ENCODE measurements around the gene CYTH1. TPM values are rescaled to one million over a fixed set of nuclear protein-coding genes. Genes with fewer than 3 reads are reported as not detected.
A peak's percentile ranks its signal among the peaks of the same experiment; 100 is the strongest.

The CYTH1 gene
- total RNA-seq, 4 donors from 2014 or later: 42.1 to 86.7 (median 67.5) TPM

DNA sequence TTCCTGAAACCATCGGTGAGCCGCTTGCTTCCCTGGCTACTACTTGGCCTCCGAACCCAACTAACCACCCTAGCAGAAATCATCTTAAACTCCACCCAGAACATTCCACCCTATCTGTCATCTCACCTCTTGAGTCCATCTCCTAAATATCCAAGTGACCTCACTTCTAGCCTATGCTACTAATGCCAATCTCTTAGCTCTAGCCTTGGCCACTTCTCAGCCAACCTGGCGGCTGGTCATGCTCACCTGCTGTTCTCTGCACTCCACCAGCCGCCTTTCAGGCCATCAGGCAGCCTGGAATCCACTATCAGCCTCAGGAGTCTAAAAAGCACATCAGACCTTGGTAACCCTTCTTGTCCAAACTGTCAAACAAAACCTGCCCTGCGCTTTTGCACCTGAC, 11.9 kb upstream of the CYTH1 start:
- WGBS, 2 donors: 86 to 89% methylated on average over 6 of the region's 6 CpGs
- peaks cover 25 to 44% (median 41%) of the 10 kb centered on the region in 3 donors for H3K4me1 ChIP-seq
- intact Hi-C loops (cut with DNase I): no loop called here

DNA sequence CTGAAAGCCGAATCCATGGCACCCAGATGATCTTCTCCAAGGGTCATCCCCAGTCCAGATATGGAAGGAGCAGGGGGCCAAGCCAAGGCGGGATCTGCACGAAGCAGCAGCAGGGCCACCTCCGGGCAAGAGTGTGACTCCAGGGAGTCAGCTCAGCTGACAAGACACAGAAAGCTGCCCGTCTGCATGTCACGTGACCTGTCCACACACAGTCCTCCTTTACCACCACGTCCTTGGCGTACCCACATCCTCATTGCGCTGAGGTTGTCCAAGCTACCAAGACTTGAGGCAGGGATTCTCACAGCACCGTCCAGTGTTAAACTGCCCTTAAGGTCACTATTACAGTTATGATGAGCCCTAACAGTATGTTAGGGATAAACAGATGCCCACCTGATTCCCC, 11.3 kb upstream of the CYTH1 start:
- Histone ChIP-seq H3K27me3 (no peaks in the 10 kb centered on the region), H3K9me3 (no peaks in the 10 kb centered on the region), H3K27ac (peak overlapping the region in 2 of 4 donors; percentile 13 to 83), H3K4me3 (no peak overlapping the region), H3K4me1 (peaks cover 28 to 50% (median 40%) of the 10 kb centered on the region in 3 donors), H3K36me3 (peaks cover 21 to 56% (median 25%) of the 10 kb centered on the region in 3 donors)
- intact Hi-C loops (cut with DNase I): no loop called here
- WGBS, 2 donors: 80 to 90% methylated on average over 9 to 10 of the region's 10 CpGs
- DNase-seq: no peak
- TF ChIP-seq POLR2A (IDR thresholded peaks at IDR 0.05): no peak
- TF ChIP-seq, protein P1, sequence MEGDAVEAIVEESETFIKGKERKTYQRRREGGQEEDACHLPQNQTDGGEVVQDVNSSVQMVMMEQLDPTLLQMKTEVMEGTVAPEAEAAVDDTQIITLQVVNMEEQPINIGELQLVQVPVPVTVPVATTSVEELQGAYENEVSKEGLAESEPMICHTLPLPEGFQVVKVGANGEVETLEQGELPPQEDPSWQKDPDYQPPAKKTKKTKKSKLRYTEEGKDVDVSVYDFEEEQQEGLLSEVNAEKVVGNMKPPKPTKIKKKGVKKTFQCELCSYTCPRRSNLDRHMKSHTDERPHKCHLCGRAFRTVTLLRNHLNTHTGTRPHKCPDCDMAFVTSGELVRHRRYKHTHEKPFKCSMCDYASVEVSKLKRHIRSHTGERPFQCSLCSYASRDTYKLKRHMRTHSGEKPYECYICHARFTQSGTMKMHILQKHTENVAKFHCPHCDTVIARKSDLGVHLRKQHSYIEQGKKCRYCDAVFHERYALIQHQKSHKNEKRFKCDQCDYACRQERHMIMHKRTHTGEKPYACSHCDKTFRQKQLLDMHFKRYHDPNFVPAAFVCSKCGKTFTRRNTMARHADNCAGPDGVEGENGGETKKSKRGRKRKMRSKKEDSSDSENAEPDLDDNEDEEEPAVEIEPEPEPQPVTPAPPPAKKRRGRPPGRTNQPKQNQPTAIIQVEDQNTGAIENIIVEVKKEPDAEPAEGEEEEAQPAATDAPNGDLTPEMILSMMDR (IDR thresholded peaks at IDR 0.05): no peak

More for the DNA sequence above, 11.9 kb upstream of the CYTH1 start:
- Histone ChIP-seq H3K9me3 (no peaks in the 10 kb centered on the region), H3K27me3 (no peaks in the 10 kb centered on the region), H3K4me3 (no peak overlapping the region), H3K27ac (peak overlapping the region in 1 of 4 donors; percentile 13), H3K36me3 (peaks cover 25 to 62% (median 30%) of the 10 kb centered on the region in 3 donors)
- no peak for DNase-seq
- TF ChIP-seq, protein P1 (IDR thresholded peaks at IDR 0.05): no peak
- TF ChIP-seq POLR2A (IDR thresholded peaks at IDR 0.05): no peak

DNA sequence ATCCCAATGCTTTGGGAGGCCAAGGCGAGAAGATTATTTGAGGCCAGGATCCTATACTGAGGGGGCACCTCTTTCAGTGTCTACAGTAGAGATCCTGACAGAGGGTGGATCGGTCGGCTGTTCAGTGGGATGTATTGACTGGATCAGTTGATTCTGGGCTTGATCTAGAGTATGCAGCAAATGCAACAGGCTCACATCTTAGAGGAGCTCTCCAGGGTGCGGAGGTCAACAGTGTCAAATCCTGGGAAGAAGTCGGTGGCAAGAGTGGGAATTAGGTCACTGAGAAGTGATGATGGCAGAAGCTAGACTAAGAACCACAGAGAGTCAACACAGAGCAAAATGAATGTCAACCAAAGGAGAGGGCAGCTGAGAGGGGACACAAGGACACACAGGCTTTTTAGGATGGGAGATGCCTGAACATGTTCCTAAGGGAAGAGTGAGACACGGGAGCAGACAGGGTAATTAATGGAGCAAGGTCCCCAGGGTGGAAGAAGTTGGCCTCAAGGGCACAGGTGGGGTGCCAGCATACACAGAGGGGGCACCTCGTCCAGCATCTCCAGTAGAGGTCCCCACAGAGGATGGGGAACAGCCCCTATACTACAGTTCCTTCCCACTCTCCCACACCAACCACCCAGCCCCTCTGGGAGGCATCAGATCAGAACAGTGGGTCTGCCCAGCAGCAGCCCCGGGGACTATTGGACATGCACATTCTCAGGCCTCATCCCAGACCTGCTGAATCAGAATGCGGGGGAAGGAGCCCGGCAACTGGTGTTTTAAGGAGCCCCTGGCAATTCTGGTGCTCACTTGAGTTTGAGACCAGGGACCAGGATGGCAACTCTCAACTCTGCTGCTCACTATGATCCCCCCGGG, 10.0 kb upstream of the CYTH1 start:
- no peak for DNase-seq
- intact Hi-C loops (cut with DNase I): no loop called here
- Histone ChIP-seq H3K27me3 (no peaks in the 10 kb centered on the region), H3K27ac (peak overlapping the region; percentile 81 to 86 (median 84)), H3K4me3 (no peak overlapping the region), H3K4me1 (peaks cover 28 to 63% (median 40%) of the 10 kb centered on the region in 3 donors), H3K9me3 (no peaks in the 10 kb centered on the region), H3K36me3 (peaks cover 10 to 43% (median 14%) of the 10 kb centered on the region in 3 donors)
- TF ChIP-seq, protein P1 (IDR thresholded peaks at IDR 0.05): no peak
- no peak for TF ChIP-seq POLR2A (IDR thresholded peaks at IDR 0.05)
- 75 to 78% methylated on average over 7 to 9 of the region's 11 CpGs for WGBS, 2 donors

DNA sequence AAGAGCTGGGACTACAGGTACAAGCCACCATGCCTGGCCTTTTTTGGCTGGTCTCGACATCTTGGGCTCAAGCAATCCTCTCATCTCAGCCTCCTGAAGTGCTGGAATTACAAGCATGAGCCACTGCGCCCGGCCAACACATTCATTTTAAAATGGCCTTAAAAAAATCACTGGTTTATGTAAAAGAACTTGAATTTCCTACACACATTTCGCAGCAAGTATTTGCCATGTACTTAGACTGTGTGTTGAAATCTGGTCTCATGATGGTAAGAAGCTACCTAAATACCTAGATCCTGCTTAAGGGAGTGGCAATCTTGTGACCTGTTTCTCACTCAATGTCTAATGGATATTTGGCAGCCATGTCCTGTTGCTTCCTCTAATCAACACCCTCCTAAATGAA, 8.5 kb upstream of the CYTH1 start:
- WGBS, 2 donors: 83 to 93% methylated on average over 4 of the region's 4 CpGs
- intact Hi-C loops (cut with DNase I): no loop called here

More for the DNA sequence above, 8.5 kb upstream of the CYTH1 start:
- no peak overlapping the region for H3K4me3 ChIP-seq
- peaks cover 28 to 74% (median 40%) of the 10 kb centered on the region in 3 donors for H3K4me1 ChIP-seq
- H3K27me3 ChIP-seq: no peaks in the 10 kb centered on the region
- peaks cover 3 to 28% (median 5%) of the 10 kb centered on the region in 3 donors for H3K36me3 ChIP-seq
- peak overlapping the region; percentile 81 to 86 (median 84) for H3K27ac ChIP-seq
- H3K9me3 ChIP-seq: no peaks in the 10 kb centered on the region
- no peak for DNase-seq
- TF ChIP-seq POLR2A (IDR thresholded peaks at IDR 0.05): no peak
- TF ChIP-seq, protein P1 (IDR thresholded peaks at IDR 0.05): no peak
